Measurements from ENCODE around the gene GRIK5.

GRIK5 gene

GRCh38 chr19:41984961-41985360 lies 85.0 kb downstream of the GRIK5 start:
- no peak for DNase-seq

GRCh38 chr19:41981724-41982123 lies 88.3 kb downstream of the GRIK5 start:
- no peak for DNase-seq

DNA sequence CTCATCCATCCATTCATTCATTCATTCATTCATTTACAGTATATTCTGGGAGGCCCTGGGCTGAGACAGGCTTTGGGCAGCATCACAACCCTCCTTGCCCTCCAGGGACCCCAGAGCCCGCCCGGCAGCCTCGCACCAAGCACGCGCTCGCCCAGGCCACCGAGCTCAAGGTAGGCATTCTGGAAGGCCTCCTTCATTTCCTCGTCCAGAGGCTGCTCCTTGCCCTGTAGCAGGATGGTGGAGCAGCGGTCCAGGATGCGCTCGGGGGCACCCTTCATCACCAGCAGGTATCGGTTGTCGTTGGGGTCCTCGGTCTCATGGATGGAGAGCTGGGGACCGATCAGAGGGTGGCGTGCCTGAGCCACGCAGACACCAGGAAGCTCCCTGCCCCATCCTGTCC lies 91.5 kb downstream of the GRIK5 start:
- DNase-seq: no peak

DNA sequence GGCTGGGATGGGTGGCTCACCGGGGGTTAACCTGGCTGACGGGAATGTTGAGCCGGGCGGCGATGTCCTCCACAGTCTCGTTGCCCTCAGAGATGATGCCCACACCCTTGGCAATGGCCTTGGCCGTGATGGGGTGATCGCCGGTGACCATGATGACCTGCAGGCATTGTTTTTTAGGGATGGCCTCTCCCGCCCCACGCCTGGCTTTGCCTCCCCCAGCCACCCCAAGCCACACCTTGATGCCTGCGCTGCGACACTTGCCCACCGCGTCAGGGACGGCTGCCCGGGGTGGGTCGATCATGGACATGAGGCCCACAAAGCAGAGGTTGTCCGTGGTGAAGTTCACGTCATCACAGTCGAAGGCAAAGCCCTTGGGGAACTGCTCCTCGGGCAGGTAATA lies 92.1 kb downstream of the GRIK5 start:
- DNase-seq: no peak

- DNase-seq: no peak
Measured at GRCh38 chr19:41974652-41975051, 95.4 kb downstream of the GRIK5 start.

DNA sequence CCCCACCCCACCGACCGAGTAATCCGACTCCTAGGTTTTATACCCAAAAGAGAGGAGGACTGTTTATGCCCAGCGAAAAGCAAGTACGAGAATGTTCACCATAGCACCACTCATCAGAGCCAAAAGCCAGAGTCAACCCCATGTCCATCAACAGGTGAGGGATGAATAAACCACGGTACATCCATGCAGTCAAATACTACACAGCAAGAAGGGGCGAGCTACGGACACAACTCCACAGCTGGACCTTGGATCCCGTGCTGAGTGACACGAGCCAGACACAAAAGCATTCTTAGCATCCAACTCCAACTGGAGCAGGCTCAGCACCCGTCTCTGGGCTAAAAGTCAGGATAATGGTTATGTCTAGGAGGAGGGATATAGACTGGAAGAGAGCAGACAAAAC lies 98.6 kb downstream of the GRIK5 start:
- no peak for DNase-seq

GRCh38 chr19:41969772-41970458 lies 100.1 kb downstream of the GRIK5 start:
- DNase-seq: no peak

- DNase-seq: no peak
Measured at GRCh38 chr19:41968751-41969595, 101.0 kb downstream of the GRIK5 start.

- no peak for DNase-seq
Measured at GRCh38 chr19:41967054-41967783, 102.8 kb downstream of the GRIK5 start.

DNA sequence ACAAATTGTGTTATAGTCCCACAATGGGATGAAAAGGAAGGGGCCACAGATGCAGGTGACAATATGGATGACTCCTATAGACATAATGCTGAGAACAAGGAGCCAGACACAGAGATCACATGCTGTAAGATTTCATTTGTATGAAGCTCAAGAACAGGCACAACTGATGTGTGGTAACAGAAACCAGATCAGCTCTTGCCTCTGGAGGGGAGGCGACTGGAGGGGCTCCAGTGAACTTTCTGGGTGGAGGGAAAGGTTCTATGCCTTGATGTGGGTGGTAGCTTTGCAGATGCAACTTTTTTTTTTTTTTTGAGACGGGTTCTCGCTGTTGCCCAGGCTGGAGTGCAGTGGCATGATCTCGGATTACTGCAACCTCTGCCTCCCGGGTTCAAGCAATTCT lies 104.9 kb downstream of the GRIK5 start:
- DNase-seq: no peak

DNA sequence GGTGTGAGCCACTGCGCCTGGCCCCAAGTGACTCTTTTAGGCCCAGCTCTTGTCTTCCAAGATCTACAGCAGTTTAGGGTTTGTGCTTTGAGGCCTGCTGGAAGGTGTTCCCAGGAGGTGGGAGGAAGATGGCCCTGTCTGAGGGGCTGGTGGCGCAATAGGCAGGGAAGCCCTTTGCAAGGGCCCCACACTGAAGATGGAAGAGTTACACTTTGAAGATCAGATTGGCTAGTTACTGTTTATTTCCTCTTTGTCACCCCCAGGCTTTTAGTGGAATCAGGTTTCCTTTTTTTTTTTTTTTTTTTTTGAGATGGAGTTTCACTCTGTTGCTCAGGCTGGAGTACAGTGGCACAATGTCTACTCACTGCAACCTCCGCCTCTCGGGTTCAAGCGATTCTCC lies 109.0 kb downstream of the GRIK5 start:
- DNase-seq: no peak

- DNase-seq: peak; percentile 26 to 90 (median 76)
Measured at GRCh38 chr19:41959056-41960053, 110.7 kb downstream of the GRIK5 start, which contains the start of gene RABAC1. TSS of gene RABAC1 (minus strand) at chr19:41959321. CDS start at chr19:41959292, 29 bp downstream.

DNA sequence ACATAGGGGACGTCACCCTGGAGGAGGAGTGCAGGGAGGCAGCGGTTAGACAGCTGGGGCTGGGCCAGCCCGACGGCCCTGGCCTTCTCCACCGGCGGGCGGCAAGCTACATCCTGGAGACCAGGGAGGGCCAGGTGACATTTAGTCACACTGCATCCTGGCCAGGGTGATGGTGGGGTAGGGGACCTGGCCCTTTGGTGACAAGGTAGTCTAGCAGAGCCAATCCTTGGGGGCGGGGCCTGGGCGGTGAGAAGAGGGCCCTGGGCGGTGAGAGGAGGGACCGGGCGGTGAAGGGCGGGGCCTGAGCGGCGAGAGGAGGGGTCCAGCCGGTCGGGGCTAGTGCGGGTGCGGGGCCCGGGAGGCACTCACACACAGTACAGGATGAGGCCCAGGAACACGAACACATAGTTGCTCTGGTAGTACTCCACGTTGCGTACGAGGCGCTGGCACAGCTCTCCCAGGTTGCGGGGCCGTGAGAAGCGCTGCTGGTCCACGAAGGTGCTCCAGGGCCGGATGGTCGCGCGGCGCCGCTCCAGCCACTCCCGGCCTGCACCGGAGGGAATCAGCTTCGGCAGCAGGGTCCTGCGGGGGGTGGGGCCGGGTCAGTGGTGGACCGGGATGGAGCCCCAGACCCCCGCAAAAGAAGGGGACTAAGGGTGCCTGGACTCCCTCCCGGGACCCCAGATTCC lies 111.5 kb downstream of the GRIK5 start:
- peak in 12 of 14 donors; percentile 5 to 44 (median 30) for DNase-seq

- peak in 9 of 14 donors; percentile 5 to 62 (median 17) for DNase-seq
Measured at GRCh38 chr19:41957838-41958366, 112.1 kb downstream of the GRIK5 start.

GRCh38 chr19:41957161-41957837 lies 112.7 kb downstream of the GRIK5 start:
- peak in 1 of 14 donors; percentile 3 for DNase-seq

GRCh38 chr19:41956621-41957020 lies 113.4 kb downstream of the GRIK5 start:
- DNase-seq: no peak

- DNase-seq: no peak
Measured at GRCh38 chr19:41955521-41955920, 114.5 kb downstream of the GRIK5 start.

- DNase-seq: peak in 11 of 14 donors; percentile 9 to 72 (median 42)
Measured at GRCh38 chr19:41951686-41952172, 118.3 kb downstream of the GRIK5 start.

All from C1 segment of cervical spinal cord (tissue), 14 donors.